Measurements from ENCODE around the gene NRN1L.

Gene NRN1L

GRCh38 chr16:67915831-67916723, 31.4 kb downstream of the NRN1L start:
- in situ Hi-C loops (cut with MboI; ENCODE audit: low sequenced_read_pairs) = no loop called here

- in situ Hi-C loops (cut with MboI; ENCODE audit: low sequenced_read_pairs) = no loop called here
Measured at GRCh38 chr16:67917140-67917851, 32.6 kb downstream of the NRN1L start.

DNA sequence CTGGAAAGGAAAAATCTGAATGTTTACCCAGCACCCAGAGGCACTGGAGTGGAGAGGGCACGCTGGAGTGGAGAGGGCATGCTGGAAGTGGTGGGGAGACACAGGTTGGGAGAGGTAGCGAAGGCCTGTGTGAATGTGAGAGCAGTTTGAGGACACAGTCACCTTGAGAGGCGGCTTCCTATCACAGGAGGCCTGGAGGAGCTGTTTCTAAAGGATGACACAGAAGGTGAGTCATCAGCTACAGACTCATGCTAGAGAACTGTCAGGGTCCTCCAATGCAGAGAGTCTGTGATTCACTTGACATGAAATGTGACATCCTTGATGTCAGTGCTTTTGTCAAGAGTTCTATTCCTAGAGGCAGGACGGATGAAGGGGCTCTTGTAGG, 33.2 kb downstream of the NRN1L start:
- in situ Hi-C loops (cut with MboI; ENCODE audit: low sequenced_read_pairs) = no loop called here

- in situ Hi-C loops (cut with MboI; ENCODE audit: low sequenced_read_pairs) = no loop called here
Measured at GRCh38 chr16:67919622-67920221, 35.0 kb downstream of the NRN1L start.

- in situ Hi-C loops (cut with MboI; ENCODE audit: low sequenced_read_pairs) = no loop called here
Measured at GRCh38 chr16:67922221-67922620, 37.5 kb downstream of the NRN1L start.

- in situ Hi-C loops (cut with MboI; ENCODE audit: low sequenced_read_pairs) = no loop called here
Measured at GRCh38 chr16:67922740-67923139, 38.1 kb downstream of the NRN1L start.

DNA sequence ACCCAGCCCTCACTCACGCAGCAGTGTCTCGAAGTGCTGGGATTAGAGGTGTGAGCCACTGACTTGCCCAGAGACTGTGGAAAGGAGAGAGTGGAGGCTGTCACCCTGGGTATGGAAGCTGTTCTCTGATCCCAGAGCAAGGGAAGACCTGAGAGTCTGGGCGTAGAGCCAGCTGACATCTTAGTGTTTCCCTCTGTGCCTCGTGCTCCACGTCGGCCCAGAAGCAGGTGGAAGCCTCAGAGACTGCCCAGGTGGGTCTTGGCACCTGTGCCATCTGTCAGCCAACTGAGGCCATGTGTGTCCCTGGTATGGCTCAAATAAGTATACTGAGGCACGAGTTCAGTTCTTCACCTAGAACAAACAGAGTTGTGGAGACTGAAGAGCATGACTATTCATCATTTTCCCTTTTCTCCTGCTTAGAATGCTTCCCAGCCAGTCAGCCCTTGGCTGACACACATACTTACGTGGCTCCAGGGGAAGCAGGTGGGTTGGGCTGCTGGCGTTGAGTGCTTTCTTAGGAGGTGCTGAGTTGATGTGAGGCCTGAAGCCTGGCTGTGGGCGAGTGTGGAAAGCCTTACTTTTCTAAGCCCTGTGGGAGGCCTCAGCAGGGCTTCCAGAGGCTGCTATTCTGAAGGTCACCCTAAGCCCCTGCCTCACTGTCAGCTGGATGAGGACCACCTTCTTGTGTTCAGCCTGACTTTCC, 38.9 kb downstream of the NRN1L start:
- in situ Hi-C loops (cut with MboI; ENCODE audit: low sequenced_read_pairs) = no loop called here

- in situ Hi-C loops (cut with MboI; ENCODE audit: low sequenced_read_pairs) = no loop called here
Measured at GRCh38 chr16:67924140-67924906, 39.6 kb downstream of the NRN1L start.

GRCh38 chr16:67926181-67926750, 41.6 kb downstream of the NRN1L start:
- in situ Hi-C loops (cut with MboI; ENCODE audit: low sequenced_read_pairs) = no loop called here

- in situ Hi-C loops (cut with MboI; ENCODE audit: low sequenced_read_pairs) = no loop called here
Measured at GRCh38 chr16:67927131-67927941, 42.7 kb downstream of the NRN1L start.

GRCh38 chr16:67928147-67928546, 43.5 kb downstream of the NRN1L start:
- in situ Hi-C loops (cut with MboI; ENCODE audit: low sequenced_read_pairs) = no loop called here

GRCh38 chr16:67928561-67929364, 44.1 kb downstream of the NRN1L start:
- in situ Hi-C loops (cut with MboI; ENCODE audit: low sequenced_read_pairs) = no loop called here

DNA sequence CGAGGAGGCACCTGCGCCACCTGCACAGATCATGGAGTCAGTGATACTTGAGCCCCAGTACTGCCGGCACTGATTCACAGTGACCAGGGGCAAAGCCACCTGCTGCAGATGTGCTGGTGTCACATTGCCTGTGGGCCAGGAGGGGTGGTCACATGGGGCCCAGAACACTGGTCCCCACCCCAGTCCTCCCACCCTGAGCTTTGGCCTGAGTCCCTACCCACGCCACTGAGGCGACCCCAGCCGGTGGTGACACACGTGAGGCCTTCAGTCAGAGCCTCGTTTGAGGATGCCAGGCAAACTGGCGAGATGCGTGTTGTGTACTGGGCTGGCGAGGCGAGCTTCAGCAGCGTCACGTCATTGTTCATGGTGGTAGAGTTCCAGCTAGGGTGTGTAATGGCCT, 45.5 kb downstream of the NRN1L start:
- in situ Hi-C loops (cut with MboI; ENCODE audit: low sequenced_read_pairs) = no loop called here

DNA sequence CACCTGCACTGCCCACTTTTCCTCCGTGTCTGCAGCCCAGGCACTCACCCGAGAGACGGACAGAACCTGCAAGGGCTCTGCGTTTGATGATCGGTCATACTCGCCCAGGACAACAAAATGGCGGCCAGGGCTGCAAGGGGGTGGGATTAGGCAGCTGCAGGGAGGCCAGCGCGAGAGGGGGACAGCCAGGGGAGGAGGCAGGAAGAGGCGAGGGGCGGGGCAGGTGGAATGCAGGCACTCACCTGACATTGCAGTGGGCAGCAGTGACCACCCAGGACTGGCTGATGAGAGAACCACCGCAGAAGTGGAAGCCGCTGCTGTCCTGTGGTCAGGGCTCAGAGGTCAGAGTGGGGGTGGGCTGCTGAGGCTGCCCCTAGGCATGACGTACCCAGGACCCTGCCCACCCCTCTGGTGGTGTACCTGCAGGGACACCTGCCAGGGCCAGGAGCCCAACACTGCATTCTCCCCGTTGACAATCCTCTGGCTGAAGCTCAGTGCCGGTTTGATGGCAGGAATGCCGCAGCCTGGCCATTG, 46.1 kb downstream of the NRN1L start:
- in situ Hi-C loops (cut with MboI; ENCODE audit: low sequenced_read_pairs) = no loop called here

DNA sequence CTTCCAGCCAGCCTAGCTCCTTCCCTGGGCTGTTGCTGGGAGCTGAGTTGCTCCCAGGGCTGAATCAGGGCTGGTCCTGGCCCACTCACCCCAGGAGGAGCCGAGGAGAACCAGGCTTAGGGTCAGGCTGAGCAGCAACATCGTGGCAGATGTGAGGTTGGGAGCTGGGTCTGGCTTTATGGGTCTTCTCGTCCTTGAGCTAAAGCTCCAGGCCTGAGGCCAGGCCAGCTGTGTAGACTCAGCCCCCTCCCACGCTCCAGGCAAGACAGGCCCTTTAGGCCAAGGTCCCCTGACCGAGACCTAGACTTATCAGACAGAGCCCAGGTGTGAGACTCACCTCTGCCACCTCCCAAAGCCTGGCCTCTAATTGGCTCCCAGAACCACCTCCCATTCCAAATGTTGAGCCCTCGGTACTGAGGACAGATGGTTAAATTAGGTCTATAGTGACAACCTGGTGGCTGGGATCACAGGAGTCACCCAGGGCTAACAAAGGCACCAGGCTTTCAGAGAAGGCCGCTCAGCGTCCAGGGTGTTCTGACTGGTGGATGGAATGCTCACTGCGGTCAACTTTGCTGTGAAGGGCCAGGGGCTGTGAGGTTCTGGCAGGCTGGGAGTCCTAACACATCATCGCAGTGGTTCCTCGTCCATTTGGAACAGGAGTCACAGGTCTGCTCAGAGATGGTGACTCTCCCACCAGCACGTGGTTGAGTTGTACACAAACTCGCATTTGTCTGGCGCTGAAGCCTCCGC, 47.2 kb downstream of the NRN1L start, which contains the start of gene CTRL:
Gene CTRL, minus strand, starts transcription at position 151 of the 750 bp plus-strand sequence. Its CDS starts 10 bp downstream, at position 141.
- in situ Hi-C loops (cut with MboI; ENCODE audit: low sequenced_read_pairs) = no loop called here

- in situ Hi-C loops (cut with MboI; ENCODE audit: low sequenced_read_pairs) = no loop called here
Measured at GRCh38 chr16:67932462-67932840, 47.8 kb downstream of the NRN1L start.

GRCh38 chr16:67933805-67934204, 49.1 kb downstream of the NRN1L start:
- in situ Hi-C loops (cut with MboI; ENCODE audit: low sequenced_read_pairs) = no loop called here
